Ovary (tissue), 9 donors: ENCODE measurements around the gene RAB39A. TPM values are rescaled to one million over a fixed set of nuclear protein-coding genes. Genes with fewer than 3 reads are reported as not detected.
"Not testable (repeated sequence)": the region's sequence is repeated elsewhere in the genome, so short reads cannot be mapped to it uniquely, and the experiment has no call there.

Experiments used
- DNase-seq, 5 donors: peaks; one replicate each; pipeline ENCODE4 v3.0.0-alpha.2; 2019 to 2020
- H3K27ac ChIP-seq, 2 donors: fragments of 200-600 bp; one replicate each; pipeline versions ENCODE4 v1.5.1 to v1.8.0; 2019 to 2022
- H3K27me3 ChIP-seq: fragments of 200-600 bp; one replicate; pipeline ENCODE4 v1.8.0; 2022
- H3K36me3 ChIP-seq: fragments of 200-600 bp; sonication (generic); one replicate; pipeline ENCODE4 v1.5.1; 2019
- H3K4me1 ChIP-seq: one replicate; pipeline ENCODE4 v1.8.1; 2013; ENCODE audit warnings: mild to moderate bottlenecking, moderate library complexity; ENCODE audit not compliant: insufficient read depth
- H3K4me3 ChIP-seq: fragments of 200-600 bp; sonication (generic); one replicate; pipeline ENCODE4 v1.5.1; 2017
- H3K9me3 ChIP-seq, 2 donors: fragments of 200-600 bp in 1 of 2; sonication (generic) in 1 of 2; one replicate each; pipeline versions ENCODE4 v1.5.1 to v1.8.1; 2013 to 2019; ENCODE audit warnings: mild to moderate bottlenecking in 1 of 2, moderate library complexity in 1 of 2
- CTCF ChIP-seq, 3 donors: fragments of 450-650 bp in 2 of 3; fragments of 200-600 bp in 1 of 3; IDR thresholded peaks; one replicate each; pipeline versions ENCODE4 v1.5.1 to v1.8.0; 2016 to 2022; ENCODE audit warnings: antibody characterized with exemption in 3 of 3, mild to moderate bottlenecking in 1 of 3
- EP300 ChIP-seq: sonication (generic); formaldehyde crosslinking; IDR thresholded peaks from one replicate; pipeline ENCODE4 v1.6.1; 2017; ENCODE audit warnings: antibody characterized with exemption
- POLR2A ChIP-seq: fragments of 450-650 bp; IDR thresholded peaks from one replicate; pipeline ENCODE4 v1.6.1; 2017; ENCODE audit warnings: antibody characterized with exemption, mild to moderate bottlenecking, moderate library complexity
- WGBS, 3 donors: extraction: QIAGEN DNeasy Blood & Tissue Kit in 1 of 3; methylation state at CpG; one replicate each; pipeline versions ENCODE4 v1.1.5 to v1.1.7; 2013 to 2017; 5-methylcytosine and 5-hydroxymethylcytosine counted together
- intact Hi-C, 4 donors: fragments of 100-400 bp; cut with DNase I; formaldehyde crosslinking; loops; one replicate each; pipeline versions ENCODE4 v1.11.0 to v1.15.1; 2022 to 2023
- polyA plus RNA-seq, 2 donors: library from polyadenylated mRNA; stranded (reverse); fragments of 200-250 nt in 1 of 2; fragments of 350-450 nt in 1 of 2; fragmentation: Illumina TruSeq in 1 of 2; extraction: RNeasy Lipid Tissue Mini Kit (QIAGEN cat#74804) in 1 of 2; gene quantifications; one replicate each; pipeline ENCODE4 v1.2.3, GENCODE V29; 2013 to 2014
- total RNA-seq, 7 donors: library from RNA; depleted of rRNA in 2 of 7; stranded (reverse); fragments of >200 nt in 2 of 7; fragmentation: NEBNext Ultra II Directional in 3 of 7; extraction: Animal tissue kit (Norgen Biotek cat#: 25700) in 3 of 7; gene quantifications; one replicate each; pipeline versions ENCODE4 v1.1.0 to v1.2.4, GENCODE V29; 2016 to 2023
- donor health status: DM: no; HTN: no; CAD: no; lungs with moderate emphysema.
- donor health status: DM: no; HTN: no; CAD: no.
- donor health status: Bipolar disorder and iron deficiency.
- donor health status: DM: yes; HTN: yes; CAD: no.
- donor health status: DM: no; HTN: no; CAD: no.
- donor health status: DM: yes; HTN: yes; CAD: no.

RAB39A gene
- total and polyA plus RNA-seq, 9 donors = 0.04 to 2.1 (median 0.43) TPM

GRCh38 chr11:107931206-107931605, 3.0 kb downstream of the RAB39A start:
- H3K27ac ChIP-seq = no peak overlapping the region
- no peaks in the 10 kb centered on the region for H3K9me3 ChIP-seq
- DNase-seq = no peak
- H3K36me3 ChIP-seq = no peaks in the 10 kb centered on the region
- intact Hi-C loops = no loop called here
- no peak for TF ChIP-seq EP300
- TF ChIP-seq CTCF (IDR thresholded peaks at IDR 0.05) = no peak
- no peak for TF ChIP-seq POLR2A
- H3K4me3 ChIP-seq = no peak overlapping the region
- H3K4me1 ChIP-seq = peaks cover 2% of the 10 kb centered on the region
- 62 to 83% (median 71%) methylated on average over 7 of the region's 7 CpGs for WGBS, 3 donors
- H3K27me3 ChIP-seq = no peaks in the 10 kb centered on the region

GRCh38 chr11:107947904-107948303, 19.7 kb downstream of the RAB39A start:
- Histone ChIP-seq H3K4me3 (no peak overlapping the region), H3K9me3 (no peaks in the 10 kb centered on the region), H3K36me3 (no peaks in the 10 kb centered on the region), H3K4me1 (no peaks in the 10 kb centered on the region), H3K27me3 (no peaks in the 10 kb centered on the region), H3K27ac (no peak overlapping the region)
- 63 to 74% (median 68%) methylated on average over 4 of the region's 4 CpGs for WGBS, 3 donors
- intact Hi-C loops = no loop called here
- DNase-seq = no peak
- no peak for TF ChIP-seq CTCF (IDR thresholded peaks at IDR 0.05)
- no peak for TF ChIP-seq POLR2A
- no peak for TF ChIP-seq EP300

GRCh38 chr11:107948328-107948727, 20.1 kb downstream of the RAB39A start:
- H3K9me3 ChIP-seq, H3K4me1 ChIP-seq, H3K4me3 ChIP-seq, H3K27ac ChIP-seq, DNase-seq, intact Hi-C loops, H3K36me3 ChIP-seq, H3K27me3 ChIP-seq: not testable (repeated sequence)
- WGBS, 3 donors = 81 to 89% (median 82%) methylated on average over 12 of the region's 12 CpGs

- intact Hi-C loops = no loop called here
- H3K9me3 ChIP-seq = no peaks in the 10 kb centered on the region
These were observed 22.9 kb downstream of the RAB39A start for GRCh38 chr11:107951155-107951554.

GRCh38 chr11:107953446-107953845, 25.2 kb downstream of the RAB39A start:
- TF ChIP-seq POLR2A (no peak), CTCF (IDR thresholded peaks at IDR 0.05) (no peak), EP300 (no peak)
- Histone ChIP-seq H3K36me3 (no peaks in the 10 kb centered on the region), H3K4me3 (no peak overlapping the region), H3K9me3 (no peaks in the 10 kb centered on the region), H3K27me3 (no peaks in the 10 kb centered on the region), H3K4me1 (no peaks in the 10 kb centered on the region), H3K27ac (no peak overlapping the region)
- 49 to 62% (median 60%) methylated on average over 3 of the region's 3 CpGs for WGBS, 3 donors
- no peak for DNase-seq
- intact Hi-C loops = no loop called here

More at GRCh38 chr11:107951155-107951554, 22.9 kb downstream of the RAB39A start:
- H3K4me3 ChIP-seq = no peak overlapping the region
- TF ChIP-seq EP300 (no peak), CTCF (IDR thresholded peaks at IDR 0.05) (no peak), POLR2A (no peak)
- no peaks in the 10 kb centered on the region for H3K27me3 ChIP-seq
- no peaks in the 10 kb centered on the region for H3K36me3 ChIP-seq
- H3K4me1 ChIP-seq = no peaks in the 10 kb centered on the region
- no peak for DNase-seq
- no peak overlapping the region for H3K27ac ChIP-seq
